PFSK-1 (cell line): Measurements from ENCODE around the gene FABP7.

Experiments used
- FOXP2 ChIP-seq: optimal IDR thresholded peaks from 2 replicates; pipeline ENCODE3; 2011; ENCODE audit warnings: borderline replicate concordance, control low read depth, inconsistent platforms; ENCODE audit not compliant: insufficient read depth; ENCODE audit errors: extremely low read length, extremely low read depth
- POLR2AphosphoS5 ChIP-seq: IDR thresholded peaks from 2 replicates; pipeline ENCODE4 v1.6.1; 2012; ENCODE audit warnings: low read depth, mild to moderate bottlenecking, control low read depth, low read length, moderate library complexity
- SIN3A ChIP-seq: IDR thresholded peaks from 2 replicates; pipeline ENCODE4 v1.6.1; 2012; ENCODE audit warnings: mild to moderate bottlenecking, low read length, moderate library complexity, borderline replicate concordance; ENCODE audit not compliant: insufficient read depth
- TAF1 ChIP-seq: IDR thresholded peaks from 2 replicates; pipeline ENCODE4 v1.6.1; 2012; ENCODE audit warnings: low read length, control low read depth, borderline replicate concordance; ENCODE audit not compliant: insufficient read depth
- TF ChIP-seq, protein P1 (sequence below), 2 experiments: IDR thresholded peaks; 2 replicates each; pipeline versions ENCODE4 v1.6.1 to v1.8.0; 2011 to 2012; ENCODE audit warnings: low read depth in 2 of 2, low read length in 2 of 2, control low read depth in 1 of 2, inconsistent platforms in 1 of 2, mild to moderate bottlenecking in 1 of 2, moderate library complexity in 1 of 2; ENCODE audit not compliant: insufficient read depth in 1 of 2

FABP7 gene

GRCh38 chr6:122809001-122809400 is 29.5 kb downstream of the FABP7 start:
- TF ChIP-seq POLR2AphosphoS5: no peak
- TF ChIP-seq SIN3A: no peak
- TF ChIP-seq TAF1: no peak
- TF ChIP-seq FOXP2: no peak
- TF ChIP-seq, protein P1, sequence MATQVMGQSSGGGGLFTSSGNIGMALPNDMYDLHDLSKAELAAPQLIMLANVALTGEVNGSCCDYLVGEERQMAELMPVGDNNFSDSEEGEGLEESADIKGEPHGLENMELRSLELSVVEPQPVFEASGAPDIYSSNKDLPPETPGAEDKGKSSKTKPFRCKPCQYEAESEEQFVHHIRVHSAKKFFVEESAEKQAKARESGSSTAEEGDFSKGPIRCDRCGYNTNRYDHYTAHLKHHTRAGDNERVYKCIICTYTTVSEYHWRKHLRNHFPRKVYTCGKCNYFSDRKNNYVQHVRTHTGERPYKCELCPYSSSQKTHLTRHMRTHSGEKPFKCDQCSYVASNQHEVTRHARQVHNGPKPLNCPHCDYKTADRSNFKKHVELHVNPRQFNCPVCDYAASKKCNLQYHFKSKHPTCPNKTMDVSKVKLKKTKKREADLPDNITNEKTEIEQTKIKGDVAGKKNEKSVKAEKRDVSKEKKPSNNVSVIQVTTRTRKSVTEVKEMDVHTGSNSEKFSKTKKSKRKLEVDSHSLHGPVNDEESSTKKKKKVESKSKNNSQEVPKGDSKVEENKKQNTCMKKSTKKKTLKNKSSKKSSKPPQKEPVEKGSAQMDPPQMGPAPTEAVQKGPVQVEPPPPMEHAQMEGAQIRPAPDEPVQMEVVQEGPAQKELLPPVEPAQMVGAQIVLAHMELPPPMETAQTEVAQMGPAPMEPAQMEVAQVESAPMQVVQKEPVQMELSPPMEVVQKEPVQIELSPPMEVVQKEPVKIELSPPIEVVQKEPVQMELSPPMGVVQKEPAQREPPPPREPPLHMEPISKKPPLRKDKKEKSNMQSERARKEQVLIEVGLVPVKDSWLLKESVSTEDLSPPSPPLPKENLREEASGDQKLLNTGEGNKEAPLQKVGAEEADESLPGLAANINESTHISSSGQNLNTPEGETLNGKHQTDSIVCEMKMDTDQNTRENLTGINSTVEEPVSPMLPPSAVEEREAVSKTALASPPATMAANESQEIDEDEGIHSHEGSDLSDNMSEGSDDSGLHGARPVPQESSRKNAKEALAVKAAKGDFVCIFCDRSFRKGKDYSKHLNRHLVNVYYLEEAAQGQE (IDR thresholded peaks at IDR 0.05; ENCODE audit: insufficient read depth in 1 of 2, low read depth in 2 of 2, low read length in 2 of 2): no peak

DNA sequence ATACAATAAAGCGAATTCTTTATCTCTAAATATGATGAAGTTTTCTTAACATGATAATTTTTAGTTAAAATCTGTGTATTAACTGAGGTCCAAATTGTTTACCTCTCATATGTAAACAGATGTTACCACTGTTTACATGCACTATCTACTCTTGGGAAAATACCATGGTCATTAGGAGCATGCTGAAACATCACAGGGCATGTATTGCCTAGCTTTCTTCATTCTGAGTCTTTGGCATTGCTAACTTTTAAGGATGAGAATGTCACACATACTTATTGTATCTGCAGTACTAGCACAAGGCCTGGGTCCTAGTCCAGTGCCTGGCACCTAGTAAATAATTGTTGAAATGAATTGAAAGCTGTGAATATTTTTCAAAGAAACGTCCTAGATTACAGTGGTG is 30.2 kb downstream of the FABP7 start:
- TF ChIP-seq FOXP2 (no peak), TAF1 (no peak), POLR2AphosphoS5 (no peak), SIN3A (no peak)
- TF ChIP-seq, protein P1 (IDR thresholded peaks at IDR 0.05; ENCODE audit: insufficient read depth in 1 of 2, low read depth in 2 of 2, low read length in 2 of 2): no peak

- TF ChIP-seq TAF1 (no peak), FOXP2 (no peak), SIN3A (no peak), POLR2AphosphoS5 (no peak)
- TF ChIP-seq, protein P1 (IDR thresholded peaks at IDR 0.05; ENCODE audit: insufficient read depth in 1 of 2, low read depth in 2 of 2, low read length in 2 of 2): no peak
These were observed 30.7 kb downstream of the FABP7 start for GRCh38 chr6:122810189-122810588.

- no peak for TF ChIP-seq TAF1
- TF ChIP-seq, protein P1 (IDR thresholded peaks at IDR 0.05; ENCODE audit: insufficient read depth in 1 of 2, low read depth in 2 of 2, low read length in 2 of 2): no peak
- no peak for TF ChIP-seq POLR2AphosphoS5
- TF ChIP-seq SIN3A: no peak
- no peak for TF ChIP-seq FOXP2
These were observed 37.8 kb downstream of the FABP7 start for GRCh38 chr6:122817358-122817757.

GRCh38 chr6:122817766-122818165 is 38.2 kb downstream of the FABP7 start:
- TF ChIP-seq, protein P1 (IDR thresholded peaks at IDR 0.05; ENCODE audit: insufficient read depth in 1 of 2, low read depth in 2 of 2, low read length in 2 of 2): no peak
- TF ChIP-seq TAF1 (no peak), POLR2AphosphoS5 (no peak), FOXP2 (no peak), SIN3A (no peak)
